MM.1S (cell line): Measurements from ENCODE around the gene TRIAP1.

Source experiments
- EZH2 ChIP-seq: fragments of 300-600 bp; sonication (generic); optimal IDR thresholded peaks from 2 replicates; pipeline ENCODE3; 2017; ENCODE audit warnings: low read depth, mild to moderate bottlenecking, antibody characterized with exemption, low read length, mixed read lengths
- TF ChIP-seq, protein P1 (sequence below): fragments of 300-600 bp; sonication (generic); IDR thresholded peaks from 2 replicates; pipeline ENCODE4 v1.5.1; 2016; ENCODE audit warnings: antibody characterized with exemption, low read length, mixed read lengths

DNA sequence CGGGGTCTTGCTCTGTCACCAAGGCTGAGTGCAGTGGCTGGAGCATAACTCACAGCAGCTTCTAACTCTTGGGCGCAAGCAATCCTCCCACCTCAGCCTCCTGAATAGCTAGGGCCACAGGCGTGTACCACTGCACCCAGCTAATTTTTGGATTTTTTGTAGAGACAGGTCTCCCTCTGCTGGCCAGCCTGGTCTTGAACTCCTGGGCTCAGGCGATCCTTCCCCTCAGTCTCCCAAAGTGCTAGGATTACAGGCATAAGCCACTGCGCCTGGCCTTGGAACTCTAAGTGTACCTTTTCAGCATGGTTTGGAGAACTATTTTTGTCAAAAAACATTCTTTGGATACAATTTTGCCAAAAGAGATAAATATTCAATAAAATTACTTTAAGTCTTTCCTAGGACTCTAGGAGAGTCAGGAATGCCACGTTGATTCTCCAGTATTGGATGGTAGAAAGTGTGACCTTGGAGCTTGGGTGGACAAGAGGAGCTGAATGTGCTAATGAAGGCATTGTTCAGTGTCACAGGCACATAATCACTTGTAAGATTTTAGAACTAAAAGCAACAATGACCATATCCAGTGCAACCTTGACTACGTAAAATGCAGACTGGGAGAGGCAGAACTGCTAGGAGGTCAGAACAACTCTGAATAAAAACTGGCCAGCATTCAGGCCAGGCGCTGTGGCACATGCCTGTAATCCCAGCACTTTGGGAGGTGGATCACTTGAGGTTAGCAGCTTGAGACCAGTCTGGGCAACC is 20.6 kb upstream of the TRIAP1 start:
- TF ChIP-seq, protein P1, sequence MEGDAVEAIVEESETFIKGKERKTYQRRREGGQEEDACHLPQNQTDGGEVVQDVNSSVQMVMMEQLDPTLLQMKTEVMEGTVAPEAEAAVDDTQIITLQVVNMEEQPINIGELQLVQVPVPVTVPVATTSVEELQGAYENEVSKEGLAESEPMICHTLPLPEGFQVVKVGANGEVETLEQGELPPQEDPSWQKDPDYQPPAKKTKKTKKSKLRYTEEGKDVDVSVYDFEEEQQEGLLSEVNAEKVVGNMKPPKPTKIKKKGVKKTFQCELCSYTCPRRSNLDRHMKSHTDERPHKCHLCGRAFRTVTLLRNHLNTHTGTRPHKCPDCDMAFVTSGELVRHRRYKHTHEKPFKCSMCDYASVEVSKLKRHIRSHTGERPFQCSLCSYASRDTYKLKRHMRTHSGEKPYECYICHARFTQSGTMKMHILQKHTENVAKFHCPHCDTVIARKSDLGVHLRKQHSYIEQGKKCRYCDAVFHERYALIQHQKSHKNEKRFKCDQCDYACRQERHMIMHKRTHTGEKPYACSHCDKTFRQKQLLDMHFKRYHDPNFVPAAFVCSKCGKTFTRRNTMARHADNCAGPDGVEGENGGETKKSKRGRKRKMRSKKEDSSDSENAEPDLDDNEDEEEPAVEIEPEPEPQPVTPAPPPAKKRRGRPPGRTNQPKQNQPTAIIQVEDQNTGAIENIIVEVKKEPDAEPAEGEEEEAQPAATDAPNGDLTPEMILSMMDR: peak; percentile 32
- no peak for TF ChIP-seq EZH2
